RKO (cell line): Measurements from ENCODE around the gene GSTO2.

ENCODE experiments used
- DNase-seq: peaks from one replicate; pipeline ENCODE4 v3.0.0-alpha.2; 2016; ENCODE audit warnings: low spot score

GSTO2 gene

GRCh38 chr10:104308439-104308903 is 39.5 kb downstream of the GSTO2 start:
- DNase-seq: no peak

- DNase-seq: no peak
These were observed 41.3 kb downstream of the GSTO2 start for GRCh38 chr10:104309980-104310978.

GRCh38 chr10:104311184-104311720 is 42.3 kb downstream of the GSTO2 start:
- no peak for DNase-seq

DNA sequence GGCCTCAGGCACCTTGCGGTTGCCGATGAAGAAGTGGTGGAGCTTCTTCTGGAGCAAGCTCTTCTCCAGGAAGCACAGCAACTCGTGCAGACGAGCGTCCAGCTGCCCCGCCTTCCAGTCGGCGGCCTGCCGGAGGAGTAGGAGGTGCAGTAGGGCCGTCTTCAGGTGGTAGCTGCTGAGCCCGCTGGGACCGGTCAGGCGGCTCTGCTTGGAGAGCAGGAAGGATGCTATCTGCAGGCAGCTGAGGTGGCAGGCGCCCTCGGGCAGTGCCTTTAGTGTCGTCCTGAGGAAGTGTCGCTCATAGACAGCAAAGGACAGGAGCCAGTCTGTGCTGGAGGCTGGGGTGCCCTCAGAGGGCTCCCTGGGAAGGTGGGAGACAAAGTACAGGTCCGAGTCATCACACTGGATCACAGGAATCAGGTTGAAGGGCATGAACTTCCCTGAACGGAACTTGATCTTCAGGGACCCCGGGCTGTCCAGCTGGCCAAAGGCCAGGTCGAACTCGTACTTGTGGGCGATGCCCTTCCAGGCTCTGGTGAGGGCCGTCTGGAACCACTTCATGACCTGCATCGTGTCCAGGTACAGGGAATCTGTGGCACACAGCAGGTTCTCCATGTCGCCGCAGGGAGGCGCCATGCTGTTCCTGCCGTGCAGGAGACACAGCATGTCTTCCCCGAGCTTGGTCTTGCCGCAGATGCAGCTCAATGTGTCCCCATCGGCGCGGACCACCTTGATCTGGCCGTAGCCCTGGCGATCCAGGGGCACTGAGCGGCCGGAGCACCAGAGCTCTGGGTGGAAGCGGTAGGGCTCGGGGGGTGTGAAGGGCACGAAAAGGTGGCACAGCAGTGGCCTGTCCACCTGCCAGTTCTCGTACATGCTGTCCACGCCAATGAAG is 45.9 kb downstream of the GSTO2 start:
- DNase-seq: no peak

DNA sequence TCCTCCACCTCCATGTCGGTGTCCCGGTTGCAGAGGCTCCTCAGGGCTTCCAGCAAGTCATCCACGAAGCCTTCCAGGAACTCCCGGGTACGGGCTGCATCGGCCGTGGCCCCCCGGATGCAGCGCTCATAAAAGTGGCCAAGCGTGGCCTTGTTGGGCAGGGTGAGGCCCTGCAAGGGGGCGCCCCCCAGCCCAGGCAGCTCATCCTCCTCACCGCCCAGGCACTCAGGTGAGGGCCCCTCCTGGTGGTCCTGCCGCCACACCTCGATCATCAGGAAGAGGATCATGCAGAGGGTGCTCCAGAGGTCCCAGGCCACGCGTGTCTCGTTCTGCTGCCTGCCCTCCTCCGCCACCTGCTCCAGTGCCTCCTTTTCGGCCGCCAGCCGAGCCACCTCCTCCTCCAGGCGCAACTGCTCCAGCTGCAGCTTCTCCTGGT is 46.5 kb downstream of the GSTO2 start:
- DNase-seq: no peak

DNA sequence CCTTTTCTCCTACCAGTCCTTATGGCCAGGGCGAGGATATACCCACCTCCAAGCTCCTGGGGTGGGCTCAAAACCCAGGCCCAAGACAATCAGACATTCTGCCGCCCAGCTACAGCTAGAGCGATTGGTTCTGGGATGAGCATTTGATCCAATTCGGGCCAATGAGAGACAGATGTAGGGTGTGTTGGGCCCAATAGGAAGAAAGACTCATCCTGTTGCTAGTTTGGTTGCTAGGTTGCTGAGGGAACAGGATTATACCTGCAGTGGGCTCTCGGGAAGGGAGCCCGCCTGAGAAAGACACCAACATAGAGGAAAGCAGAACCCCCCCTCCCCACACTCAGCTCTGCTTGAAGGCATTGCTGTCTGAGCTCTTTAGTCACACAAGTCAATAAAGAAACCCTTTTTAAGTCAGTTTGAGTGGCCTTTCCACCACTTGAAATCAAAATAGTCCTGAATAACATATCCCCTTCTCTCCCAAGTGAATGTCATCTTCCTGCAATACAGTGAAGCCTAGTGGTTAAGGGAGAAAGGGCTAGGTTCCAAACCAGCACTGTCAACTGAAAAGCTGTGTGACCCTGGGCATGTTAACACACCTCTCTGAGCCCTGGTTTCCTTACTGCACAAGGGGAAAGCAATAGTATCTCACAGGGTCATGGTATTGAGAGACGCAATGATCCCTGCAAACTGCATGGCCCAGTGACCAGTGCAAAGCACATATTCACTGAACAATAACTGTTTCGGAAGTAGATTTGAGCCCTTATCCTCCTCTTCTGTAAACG is 47.5 kb downstream of the GSTO2 start:
- DNase-seq: no peak

- DNase-seq: no peak
These were observed 48.3 kb downstream of the GSTO2 start for GRCh38 chr10:104317269-104317710.

- DNase-seq: no peak
These were observed 48.8 kb downstream of the GSTO2 start for GRCh38 chr10:104317726-104318299.

DNA sequence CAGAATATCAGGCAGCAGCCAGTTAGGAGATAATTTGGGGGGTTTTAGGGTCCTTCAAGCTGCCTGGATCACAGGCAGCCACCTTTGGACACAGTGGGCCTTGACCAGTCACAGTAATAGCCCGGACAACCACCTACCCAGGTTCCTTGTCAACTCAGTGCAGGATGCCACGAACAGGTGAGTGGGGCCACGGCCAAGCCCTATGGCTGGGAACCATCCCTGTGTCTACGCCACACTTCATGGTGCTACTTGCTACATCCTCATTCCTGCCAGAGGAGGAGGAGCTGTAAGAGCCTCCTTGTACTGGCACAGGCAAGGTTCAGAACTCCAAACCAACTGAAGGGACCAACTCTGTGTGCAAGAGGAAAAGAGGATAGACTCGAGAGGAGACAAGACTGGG is 49.3 kb downstream of the GSTO2 start:
- DNase-seq: no peak

GRCh38 chr10:104318810-104319741 is 50.1 kb downstream of the GSTO2 start:
- no peak for DNase-seq

DNA sequence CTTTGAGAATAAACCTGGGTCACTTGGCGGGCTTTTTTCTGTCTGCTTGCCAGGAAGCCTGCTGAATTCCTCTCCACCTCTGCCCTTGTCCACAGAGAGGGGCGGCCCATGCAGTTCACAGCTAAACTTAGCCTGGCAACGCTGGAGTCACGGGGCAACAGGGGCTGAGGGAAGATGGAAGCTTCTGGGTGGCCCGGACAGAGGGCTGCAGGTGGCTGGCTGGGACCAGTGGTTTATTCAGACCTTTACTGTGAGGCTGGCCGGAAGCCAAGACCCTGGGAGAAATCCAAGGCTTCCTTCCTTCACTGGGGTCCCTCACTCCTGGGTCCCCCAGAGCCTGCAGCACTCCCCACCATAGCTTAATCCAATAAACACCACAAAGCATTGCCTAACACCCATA is 52.2 kb downstream of the GSTO2 start:
- DNase-seq: no peak

- DNase-seq: no peak
These were observed 52.9 kb downstream of the GSTO2 start for GRCh38 chr10:104321725-104322415.

DNA sequence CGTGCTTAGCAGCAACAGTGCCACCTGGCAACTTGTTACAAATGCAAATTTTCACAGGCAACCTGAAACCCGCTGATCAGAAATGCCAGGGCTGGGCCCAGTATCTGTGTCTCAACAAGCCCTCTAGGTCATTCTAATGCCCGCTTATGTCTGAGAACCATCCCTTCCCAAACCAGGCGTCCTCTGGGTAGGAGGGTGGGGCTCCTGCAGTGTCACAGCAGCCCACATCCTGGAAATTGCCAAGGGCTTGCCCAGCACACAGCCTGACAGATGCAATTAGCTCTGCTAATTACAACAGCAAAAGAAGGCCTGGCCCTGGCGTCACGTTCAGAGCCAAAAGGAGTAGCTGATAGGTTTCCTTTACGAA is 53.4 kb downstream of the GSTO2 start:
- DNase-seq: no peak

GRCh38 chr10:104323085-104323484 is 54.1 kb downstream of the GSTO2 start:
- DNase-seq: no peak

DNA sequence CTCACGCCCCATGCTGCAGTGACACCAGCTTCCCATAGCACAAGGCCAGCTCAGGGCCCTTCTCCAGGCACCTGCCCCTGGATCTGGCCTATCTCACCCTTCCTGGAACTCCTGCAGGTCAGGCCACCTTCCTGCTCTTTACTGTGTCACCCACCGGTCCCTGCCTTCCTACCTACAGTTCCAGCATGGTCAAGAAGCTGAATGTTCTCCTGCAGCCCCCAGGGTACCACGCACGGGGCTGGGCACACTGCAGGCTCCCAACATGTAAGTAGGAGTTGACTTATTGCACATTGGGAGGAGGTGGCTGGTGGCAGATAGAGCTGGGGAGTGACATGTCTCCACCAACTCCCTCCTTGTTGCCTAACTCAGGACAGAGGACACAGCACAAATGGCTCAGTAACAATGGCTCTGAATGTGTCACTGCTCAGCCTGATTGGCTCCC is 54.8 kb downstream of the GSTO2 start:
- no peak for DNase-seq

DNA sequence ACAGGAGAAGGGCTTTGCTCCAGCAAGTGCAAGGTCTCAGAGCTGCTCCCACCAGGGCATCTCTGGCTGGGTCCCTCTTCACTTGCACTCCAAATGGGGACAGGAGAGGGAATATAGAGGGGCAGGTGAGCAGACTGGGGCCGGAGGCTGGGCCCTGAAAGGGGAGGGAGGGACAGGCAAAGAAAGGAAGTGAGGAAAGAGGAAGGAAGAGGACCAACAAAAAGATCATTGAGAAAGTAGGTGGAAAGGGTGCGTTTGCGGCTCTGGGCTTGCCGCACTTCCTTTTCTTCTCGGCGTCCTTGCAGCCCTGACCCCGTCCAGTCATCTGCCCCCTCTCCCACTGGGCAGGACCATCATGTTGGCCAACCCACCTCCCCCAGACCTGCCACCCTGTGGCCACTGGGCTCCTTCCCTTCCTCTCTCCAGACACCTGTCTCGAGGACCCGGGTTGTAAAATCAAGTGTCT is 55.3 kb downstream of the GSTO2 start:
- DNase-seq: no peak

- no peak for DNase-seq
These were observed 55.9 kb downstream of the GSTO2 start for GRCh38 chr10:104324931-104325330.

GRCh38 chr10:104325436-104326435 is 56.8 kb downstream of the GSTO2 start:
- no peak for DNase-seq
